ENCODE data around the gene ZBTB40.
A peak's percentile ranks its signal among the peaks of the same experiment; 100 is the strongest.

ZBTB40 gene, protein sequence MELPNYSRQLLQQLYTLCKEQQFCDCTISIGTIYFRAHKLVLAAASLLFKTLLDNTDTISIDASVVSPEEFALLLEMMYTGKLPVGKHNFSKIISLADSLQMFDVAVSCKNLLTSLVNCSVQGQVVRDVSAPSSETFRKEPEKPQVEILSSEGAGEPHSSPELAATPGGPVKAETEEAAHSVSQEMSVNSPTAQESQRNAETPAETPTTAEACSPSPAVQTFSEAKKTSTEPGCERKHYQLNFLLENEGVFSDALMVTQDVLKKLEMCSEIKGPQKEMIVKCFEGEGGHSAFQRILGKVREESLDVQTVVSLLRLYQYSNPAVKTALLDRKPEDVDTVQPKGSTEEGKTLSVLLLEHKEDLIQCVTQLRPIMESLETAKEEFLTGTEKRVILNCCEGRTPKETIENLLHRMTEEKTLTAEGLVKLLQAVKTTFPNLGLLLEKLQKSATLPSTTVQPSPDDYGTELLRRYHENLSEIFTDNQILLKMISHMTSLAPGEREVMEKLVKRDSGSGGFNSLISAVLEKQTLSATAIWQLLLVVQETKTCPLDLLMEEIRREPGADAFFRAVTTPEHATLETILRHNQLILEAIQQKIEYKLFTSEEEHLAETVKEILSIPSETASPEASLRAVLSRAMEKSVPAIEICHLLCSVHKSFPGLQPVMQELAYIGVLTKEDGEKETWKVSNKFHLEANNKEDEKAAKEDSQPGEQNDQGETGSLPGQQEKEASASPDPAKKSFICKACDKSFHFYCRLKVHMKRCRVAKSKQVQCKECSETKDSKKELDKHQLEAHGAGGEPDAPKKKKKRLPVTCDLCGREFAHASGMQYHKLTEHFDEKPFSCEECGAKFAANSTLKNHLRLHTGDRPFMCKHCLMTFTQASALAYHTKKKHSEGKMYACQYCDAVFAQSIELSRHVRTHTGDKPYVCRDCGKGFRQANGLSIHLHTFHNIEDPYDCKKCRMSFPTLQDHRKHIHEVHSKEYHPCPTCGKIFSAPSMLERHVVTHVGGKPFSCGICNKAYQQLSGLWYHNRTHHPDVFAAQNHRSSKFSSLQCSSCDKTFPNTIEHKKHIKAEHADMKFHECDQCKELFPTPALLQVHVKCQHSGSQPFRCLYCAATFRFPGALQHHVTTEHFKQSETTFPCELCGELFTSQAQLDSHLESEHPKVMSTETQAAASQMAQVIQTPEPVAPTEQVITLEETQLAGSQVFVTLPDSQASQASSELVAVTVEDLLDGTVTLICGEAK

DNA sequence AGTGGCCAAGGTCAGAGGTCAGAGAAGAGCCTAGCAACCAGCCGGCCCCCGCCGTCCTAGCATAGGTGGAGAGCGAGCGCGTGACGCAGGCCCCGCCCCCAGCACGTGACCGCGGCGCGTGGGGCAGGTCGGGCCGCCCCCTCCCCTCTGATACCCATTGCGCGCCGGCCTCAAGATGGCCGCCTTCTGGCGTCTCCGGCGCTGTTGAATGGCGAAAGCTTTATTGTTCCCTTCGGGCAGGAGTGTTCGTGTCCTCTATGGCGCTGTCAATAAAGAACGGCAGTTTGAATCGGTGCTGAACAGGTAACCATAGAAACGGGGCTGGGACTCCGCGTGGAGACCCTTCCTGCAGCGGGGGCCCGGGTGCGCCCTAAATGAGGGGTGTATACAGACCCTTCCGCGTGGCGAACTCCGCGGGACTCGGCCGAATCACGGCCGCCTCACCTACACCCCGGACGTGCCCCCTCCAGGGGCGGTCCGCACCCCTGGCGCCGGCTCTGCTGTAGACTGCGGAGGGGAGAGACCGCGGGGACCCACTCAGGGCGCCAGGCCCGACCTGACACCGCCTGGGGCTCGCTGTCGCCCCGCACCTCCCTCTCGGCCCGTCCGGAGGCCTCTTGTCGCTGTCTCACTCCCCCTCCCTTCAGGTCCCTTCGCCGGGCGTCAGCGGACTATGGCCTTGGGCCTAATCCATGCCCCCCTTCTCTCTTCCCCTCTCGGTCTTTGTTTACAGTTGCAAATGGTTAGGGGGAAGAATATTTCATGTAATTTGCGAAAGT is at the start of gene ZBTB40:
ZBTB40 (plus strand) TSS at position 150 of the 779 bp plus-strand sequence. CDS start 38,098 bp downstream, outside the sequence.
- DNase-seq = peak; percentile 90 to 96

DNA sequence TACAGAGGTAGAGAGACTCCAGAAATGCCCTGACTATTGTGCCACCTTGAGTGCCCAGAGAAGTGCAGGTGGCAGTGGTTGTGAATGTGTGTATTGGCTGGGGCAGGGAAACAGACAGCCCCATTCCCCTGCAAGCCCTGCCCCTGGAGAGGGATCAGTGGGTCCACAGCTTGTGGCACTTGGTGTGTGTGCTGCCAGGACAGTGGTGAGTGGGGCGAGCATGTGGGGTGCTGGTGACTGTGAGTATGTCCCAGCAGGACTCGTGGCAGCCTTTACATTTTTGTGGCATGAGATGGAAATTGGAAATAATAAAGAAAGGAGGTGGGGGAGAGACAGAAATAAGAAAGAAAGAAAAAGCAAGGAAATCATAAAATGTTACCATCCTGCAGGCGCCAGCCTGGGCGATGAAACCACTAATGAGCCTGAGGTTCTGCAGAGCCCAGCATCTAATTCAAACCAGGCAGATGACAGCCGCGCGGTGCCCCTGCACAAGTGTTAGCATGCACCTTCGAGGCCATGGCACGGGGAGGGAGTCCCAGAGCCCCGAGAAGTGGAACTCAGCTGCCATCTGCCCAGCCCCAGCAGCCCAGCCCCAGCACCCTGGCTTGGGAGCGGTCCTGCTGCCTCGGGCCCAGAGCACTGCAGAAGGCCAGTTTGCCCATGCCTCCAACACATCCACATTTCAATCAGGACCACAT is 49.1 kb upstream of the ZBTB40 start:
- DNase-seq = no peak

DNA sequence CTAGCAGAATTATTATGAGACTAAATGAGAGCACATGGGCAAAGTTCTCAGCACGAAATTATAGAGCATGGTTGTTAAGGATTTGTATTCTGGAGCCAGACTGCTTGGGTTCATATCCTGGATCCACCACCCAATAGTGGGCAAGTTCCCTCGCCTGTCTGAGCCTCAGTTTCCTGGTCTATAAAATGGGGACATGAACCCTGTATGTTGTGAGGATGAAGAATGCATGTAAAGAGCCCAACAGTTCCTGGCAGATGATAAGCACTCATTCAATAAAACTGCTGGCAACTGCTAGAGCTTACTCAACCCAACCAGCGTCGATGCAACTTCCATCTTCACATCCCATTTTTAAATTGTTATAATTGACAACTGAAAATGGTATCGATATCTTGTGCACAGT is 47.2 kb upstream of the ZBTB40 start:
- DNase-seq = no peak

DNA sequence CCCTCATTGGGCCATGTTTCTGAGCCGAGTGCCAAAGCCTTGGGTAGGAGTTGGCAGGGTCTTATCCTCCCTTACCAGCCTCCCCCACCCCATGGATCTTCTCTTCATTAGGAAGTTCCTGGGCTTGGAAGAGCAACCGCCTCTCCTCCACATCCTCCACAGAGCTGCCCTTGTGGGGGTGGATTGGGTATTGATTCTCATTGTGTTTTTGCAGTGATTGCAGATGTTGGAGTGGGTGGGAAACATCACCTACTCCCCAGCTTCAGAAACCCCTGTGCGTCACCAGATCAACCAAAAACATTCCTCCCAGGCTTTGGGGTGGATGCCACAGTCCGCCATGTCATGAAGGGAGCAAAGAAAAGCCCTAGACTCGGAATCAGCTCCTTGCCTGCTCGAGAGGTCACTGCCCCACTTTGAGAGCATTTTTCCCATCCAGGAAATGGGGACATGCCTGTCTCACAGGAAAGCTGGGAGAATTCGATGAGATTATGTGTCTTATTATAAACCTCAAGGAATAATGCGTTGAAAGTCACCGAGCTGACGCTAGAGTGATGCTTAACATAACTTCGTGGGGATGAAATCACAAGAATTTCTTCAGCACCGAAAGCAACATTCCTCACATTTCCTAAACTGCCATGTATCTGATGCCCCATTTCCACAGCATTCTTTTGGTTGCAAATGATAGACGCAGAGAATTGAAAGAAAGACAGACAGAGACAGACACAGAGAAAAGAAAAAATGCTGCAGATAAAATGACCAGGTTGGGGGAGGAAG is 44.7 kb upstream of the ZBTB40 start:
- DNase-seq = no peak

DNA sequence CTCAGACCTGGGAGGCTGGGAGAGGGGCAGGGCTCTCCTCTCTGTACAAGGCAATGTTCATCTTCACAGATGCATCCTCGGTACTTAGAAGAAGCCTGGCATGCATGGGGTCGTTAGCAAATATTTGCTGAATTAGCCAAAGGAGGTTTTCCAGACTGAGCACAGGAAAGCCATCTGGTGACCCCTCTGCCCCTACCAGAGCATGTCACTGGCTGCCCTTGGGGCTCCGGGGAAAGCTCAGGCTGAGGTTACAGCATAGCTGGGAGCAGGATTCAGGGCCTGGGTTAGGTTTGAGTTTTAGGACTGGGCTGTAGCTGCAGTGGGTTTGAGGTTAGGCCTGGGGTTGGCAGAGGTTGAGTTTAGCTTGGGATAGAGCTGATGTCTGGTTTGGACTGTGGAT is 43.4 kb upstream of the ZBTB40 start:
- DNase-seq = no peak

DNA sequence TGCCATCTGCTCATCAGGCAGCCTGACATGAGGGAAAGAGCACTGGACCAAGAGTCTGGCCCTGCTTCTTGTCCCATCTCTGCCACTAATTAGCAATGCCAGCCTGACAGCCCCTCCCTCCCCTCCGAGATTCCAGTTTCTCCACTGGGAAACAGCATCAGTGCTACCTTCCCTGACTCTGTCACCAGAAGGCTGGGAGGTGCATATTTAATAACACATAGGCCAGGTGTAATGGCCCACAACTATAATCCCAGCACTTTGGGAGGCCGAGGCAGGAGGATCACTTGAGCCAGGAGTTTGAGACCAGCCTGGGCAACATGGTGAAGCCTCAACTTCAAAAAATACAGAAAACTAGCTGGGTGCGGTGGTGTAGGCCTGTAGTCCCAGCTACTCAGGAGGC is 41.2 kb upstream of the ZBTB40 start:
- no peak for DNase-seq

DNA sequence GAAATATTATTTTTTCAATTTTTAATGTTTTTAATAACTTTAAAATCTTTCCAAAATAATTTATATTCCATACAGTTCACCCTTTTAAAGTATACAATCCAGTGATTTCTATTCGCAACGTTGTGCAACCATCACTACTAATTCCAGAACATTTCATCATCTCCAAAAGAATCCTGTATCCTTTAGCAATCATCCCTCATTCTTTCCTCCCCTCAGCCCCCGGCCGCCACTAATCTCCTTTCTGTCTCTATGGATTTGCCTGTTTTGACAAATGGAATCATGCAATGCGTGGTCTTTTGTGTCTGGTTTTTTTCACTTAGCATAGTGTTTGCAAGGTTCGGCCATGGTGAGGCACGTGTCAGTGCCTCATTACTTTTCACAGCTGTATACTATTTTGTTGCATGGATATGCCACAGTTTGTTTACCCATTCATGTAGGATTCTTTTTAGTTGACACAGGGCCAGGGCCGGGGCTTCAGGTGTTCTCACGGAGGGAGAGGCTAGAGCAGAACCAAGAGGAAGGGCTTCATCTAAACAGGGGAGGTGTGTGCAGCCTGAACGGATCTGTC is 40.6 kb upstream of the ZBTB40 start:
- DNase-seq = no peak

DNA sequence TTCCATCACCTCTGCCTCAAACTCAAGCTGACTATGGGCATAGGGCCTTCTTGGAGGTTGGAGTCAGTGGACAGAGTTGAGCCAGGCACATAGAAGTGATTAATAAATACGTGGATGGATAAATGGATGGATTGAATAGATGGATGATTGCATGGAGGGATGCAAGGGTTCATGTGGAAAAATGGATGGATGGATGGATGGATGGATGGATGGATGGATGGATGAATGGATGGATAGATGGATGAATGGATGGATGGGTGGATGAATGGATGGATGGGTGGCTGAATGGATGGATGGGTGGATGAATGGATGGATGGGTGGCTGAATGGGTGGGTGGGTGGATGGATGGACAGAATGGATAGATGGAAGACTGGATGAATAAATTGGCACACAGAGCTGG is 40.1 kb upstream of the ZBTB40 start:
- DNase-seq = no peak

DNA sequence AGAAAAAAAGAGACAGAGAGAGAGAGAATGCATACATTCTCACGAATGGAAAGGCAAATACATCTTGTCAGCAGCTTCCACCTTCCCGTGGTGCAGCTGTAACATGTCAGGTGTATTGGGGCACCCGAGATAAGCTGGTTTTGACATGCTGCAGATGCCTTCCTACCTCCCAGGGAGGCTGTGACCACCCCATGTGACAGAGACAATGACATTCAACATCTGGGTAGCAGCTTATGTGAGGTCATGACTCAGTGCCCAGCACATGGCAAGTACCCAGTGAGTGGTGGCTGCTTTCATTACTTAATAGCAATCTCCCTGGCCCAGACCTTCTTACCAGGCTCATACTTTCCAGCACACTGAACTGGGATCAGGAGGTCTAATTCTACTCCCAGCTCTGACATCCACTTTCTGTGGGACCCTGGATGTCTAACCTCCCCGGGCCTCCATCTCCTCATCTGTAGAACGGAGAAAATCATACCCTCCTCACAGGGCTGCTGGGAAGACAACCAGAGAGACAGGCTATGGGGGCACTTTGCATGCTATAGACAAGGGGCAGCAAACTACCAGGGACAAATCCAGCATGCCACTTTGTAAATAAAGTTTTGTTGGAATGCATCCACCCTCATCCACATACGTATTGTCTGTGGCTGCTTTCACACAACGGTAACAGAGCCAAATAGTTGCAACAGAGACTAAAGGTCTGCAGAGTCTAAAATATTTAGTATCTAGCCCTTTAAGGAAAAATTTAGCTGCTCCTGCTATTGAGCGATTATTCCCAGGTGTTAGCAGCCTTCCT is 38.5 kb upstream of the ZBTB40 start:
- DNase-seq = no peak

DNA sequence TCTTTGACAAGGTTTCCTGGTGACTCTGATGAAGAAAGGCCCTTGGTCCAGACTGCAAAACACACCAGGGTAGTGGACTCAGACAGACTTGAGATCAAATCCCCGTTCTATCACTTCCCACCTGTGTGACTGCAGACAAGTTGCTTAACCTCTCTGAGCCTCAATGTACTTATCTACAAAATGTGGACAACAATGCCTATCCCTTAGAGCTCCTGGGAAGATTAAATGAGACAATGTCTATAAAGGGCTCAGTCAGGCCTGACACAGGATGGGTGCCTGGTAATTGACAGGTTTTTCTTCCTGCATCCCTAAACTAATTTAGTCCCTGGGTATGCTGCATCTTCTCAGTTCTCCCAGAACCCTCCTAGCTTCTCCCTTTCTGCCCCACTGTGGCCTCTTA is 37.9 kb upstream of the ZBTB40 start:
- no peak for DNase-seq

DNA sequence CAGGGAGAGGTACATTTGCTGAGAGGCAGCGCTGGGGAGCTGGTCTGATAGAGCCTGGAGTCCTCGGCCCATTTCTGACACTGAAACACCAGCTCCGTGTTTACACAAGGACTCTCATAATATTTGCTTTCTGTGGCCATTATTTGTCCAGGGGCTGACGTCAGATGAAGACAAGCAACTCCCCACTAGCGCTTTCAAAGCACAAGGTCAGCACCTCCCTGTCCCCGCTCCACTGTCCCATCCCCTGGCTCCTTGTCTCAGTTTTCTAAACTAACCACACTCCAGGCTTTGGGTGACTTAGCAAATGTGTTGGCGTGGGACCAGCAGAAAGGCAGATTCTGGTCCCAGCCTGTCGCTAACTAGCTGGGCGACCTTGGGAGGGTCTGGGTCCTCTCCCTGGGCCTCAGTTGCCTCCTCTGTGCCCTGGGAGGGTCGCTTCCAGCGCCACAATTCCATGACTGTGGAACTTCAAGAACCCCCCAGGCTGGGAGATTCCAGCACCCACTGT is 37.4 kb upstream of the ZBTB40 start:
- peak in 1 of 2 experiments; percentile 13 for DNase-seq

DNA sequence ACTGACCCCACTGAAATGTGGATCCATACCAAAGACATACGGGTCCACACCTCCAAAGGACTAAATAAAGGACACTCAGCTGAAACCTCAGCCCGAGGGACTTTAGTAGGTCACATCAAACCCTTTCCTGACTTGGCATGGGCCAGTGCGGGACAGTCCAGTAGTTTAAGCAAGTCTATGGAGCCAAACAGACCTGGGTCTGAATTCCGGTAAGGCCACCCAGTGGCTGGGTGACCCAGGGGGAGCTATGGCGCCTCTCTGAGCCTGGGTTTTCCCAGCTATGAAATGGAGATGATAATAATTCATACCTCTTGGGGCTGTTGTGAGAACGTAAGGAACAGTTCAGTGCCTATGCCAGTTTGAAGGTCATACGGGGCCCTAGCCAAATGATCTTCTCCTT is 36.2 kb upstream of the ZBTB40 start:
- no peak for DNase-seq

DNA sequence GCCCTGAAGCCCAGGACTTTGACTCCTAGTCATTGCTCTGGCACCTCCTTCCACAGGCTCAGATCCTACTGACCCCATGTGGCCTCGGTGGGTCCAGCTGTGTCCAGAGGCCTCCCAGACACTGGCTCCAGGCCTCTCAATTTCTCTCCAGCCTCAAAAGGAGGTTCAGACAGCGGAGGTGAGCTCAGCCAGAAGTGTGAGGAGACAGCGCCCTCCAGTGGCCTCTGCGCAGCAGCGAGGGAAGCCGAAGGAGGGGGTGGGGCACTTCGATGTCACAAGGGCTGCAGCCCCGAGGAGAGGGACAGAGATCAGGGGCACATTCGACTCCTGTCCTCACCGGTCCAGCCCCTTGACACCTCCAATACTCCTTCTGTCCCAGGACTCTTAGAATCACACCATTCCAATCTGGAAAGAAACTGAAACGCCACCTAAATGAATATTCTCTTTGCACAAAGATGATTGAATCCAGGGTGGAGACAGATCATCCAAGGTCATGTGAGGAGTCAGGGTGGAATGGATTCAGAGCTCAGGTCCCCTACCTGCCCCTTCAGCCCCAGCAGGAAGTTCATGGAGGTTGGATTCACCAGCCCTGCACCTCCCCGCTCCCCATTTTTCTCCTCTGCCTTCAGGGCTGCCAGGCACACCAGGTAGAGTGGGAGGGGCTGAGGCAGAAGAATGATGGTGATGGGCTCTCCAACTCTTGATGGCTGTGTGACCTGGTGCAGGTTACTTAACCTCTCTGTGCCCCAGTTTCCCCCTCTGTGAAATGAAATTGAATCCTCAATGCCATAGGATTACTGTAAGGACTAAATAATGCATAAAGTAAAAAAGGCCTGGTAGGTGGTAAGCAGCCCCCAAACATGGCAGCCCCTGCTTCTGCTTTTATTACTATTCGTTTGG is 34.8 kb upstream of the ZBTB40 start:
- DNase-seq = peak; percentile 38 to 67

DNA sequence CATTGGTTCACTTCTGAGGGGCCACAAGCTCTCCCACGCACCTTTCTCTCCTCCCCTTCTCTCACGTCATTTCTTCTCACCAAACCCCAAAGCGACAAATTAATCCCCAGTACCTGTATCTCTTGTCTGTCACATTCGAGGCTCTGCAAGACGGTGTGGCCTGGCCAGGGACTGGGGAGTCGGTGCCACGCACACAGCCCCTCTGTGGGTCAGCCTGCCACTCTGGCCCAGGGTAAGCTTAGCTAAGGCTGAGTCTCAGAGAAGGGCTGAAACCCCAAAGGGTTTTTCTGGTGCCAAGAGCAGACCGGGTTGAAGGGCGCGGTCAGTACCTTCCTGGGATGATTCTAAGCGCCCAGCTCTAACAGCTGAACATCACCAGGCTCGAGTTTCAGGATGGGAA is 34.2 kb upstream of the ZBTB40 start:
- no peak for DNase-seq

DNA sequence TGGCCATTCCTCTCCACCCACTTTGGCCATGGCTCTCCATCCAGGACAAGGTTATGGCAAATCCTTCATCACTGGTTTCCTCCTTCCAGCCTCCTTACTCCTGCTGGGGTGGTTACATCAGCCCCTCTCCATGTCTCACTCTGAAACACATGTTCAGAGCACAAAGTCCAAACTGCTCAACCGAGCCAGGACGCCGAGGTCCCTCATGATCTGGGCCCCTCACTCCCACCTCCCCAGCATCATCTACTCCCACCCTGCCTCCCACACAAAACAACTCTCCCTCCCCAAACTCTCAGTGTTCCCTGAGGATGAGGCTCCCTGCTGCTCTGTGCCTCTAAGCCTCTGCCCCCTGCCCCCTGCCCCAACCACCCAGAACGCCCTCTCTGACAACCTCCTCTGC is 33.3 kb upstream of the ZBTB40 start:
- no peak for DNase-seq

DNA sequence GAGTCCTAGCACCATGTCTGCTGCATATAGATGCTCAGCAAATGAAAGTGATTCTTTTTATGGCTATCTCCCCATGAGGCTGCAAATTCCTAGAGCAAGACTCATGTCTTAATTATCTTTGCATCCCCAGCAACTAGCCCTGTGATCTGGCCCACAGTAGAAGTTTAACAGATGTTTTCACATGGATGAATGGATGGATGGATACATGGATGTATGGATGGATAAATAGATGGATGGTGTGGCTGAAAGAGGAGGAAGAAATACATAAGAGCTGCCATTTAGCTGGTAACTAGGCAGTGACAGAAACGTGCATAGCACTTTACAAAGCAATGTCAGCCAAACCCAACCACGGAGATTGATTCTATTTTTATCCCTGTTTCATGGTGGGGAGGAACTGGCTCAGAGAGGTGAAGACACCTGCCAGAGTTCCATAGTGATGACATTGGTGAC is 32.7 kb upstream of the ZBTB40 start:
- no peak for DNase-seq

DNA sequence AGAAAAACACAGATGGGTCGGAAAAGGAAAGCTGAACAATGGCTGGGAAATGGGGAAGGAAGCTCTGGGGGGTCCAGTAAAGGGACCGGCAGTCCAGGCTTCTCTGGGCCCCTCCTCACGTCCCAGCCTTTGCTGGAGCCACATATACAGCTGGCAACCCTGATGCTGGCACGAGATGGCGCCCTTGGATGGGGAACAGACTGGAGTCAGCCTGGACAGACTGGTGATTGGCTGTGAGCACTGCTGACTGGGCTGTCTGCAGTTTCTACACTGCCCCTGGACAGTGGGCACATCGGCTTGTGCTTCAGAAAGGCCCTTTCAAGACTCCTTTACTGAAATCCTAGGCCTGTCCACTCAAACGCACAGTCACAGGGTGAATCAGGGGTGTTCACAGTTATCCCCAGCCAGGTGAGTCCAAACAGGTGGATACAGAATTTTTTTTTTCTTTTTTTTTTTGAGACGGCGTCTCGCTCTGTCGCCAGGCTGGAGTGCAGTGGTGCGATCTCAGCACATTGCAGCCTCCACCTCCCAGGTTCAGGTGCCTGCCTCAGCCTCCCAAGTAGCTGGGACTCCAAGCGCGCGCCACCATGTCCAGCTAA is 31.1 kb upstream of the ZBTB40 start:
- peak; percentile 67 to 71 for DNase-seq

DNA sequence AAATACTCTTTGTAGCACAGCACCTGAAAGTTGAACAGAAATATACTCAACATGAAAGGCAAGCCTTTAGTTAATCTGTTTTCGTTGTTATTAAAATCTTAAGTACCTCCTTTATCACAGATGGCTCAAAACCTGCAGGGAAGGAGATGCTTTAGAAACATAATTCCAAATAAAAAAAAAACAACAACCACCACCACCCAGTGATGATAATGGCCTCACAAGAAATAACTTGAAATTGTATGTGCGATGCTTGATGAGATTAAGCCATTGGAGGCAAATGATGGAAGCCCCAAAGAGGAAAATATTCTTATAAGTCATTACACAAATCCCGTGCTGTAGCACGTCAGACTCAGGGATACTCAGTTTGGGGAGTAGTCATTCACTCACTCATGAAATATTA is 24.9 kb upstream of the ZBTB40 start:
- DNase-seq = no peak

Data from NCI-H1930 (cell line).